Activated CD4-positive, alpha-beta T cell treated with anti-CD3 and anti-CD28 coated beads, Interleukin-2, amount 50 U/mL, for 24 hours (primary cell): ENCODE data around the gene BTRC.
"Not testable (repeated sequence)": the region's sequence is repeated elsewhere in the genome, so short reads cannot be mapped to it uniquely, and the experiment has no call there.

ENCODE experiments used
- DNase-seq, 2 donors: peaks; one replicate each; pipeline ENCODE4 v3.0.0-alpha.2; 2020; ENCODE audit warnings: low read depth in 1 of 2, low spot score in 1 of 2

The BTRC gene

DNA sequence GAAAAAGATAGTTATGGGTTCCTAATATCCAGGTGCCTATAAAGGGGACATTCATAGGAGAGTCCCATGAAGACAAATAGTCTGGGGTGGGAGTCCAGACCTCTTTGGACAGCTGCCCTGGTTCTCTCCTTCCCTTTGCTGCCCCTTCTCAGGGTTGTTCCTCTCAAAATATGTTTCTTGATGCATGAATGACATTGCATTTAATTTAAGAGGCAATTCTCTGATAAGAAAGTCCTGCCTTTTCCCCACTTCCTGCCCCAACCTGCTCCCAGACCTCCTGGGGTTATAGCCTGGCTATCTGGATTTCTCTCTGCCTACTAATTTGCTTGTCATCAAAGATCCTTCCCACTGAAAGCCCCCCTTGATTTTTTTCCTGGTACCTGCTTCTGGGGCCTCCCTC lies 12.5 kb upstream of the BTRC start:
- no peak for DNase-seq

DNA sequence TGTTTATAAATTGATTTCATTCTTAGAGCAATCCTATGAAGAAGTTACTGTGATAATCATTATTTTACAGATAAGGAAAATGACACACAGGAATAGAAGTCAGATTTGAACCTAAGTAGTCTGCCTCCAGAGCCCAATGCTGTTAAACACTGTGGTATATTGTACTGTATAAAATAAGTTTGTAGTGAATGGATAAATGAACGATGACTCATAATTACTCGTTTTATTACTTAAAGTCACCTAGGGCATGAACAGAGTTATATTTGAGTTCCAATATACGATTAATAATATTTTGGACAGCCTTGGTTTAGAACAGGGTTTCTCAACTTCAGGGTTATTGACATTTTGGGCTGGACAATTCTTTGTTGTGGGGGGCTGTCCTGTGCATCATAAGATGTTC lies 7.8 kb upstream of the BTRC start:
- DNase-seq: no peak

DNA sequence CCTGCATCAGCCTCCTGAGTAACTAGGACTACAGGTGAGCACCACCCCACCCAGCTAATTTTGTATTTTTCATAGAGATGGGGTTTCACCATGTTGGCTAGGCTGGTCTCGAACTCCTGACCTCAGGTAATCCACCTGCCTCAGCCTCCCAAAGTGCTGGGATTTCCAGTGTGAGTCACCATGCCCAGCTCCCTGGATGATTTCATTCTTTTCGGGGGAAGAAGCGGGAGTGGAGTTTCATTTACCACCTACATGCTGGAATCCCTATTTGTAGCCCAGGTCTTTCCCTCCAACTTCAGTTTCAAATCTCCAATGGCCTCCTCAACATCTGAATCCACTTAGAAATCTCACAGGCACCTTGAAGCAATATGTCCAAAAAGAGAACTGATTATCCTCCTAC lies 2.9 kb upstream of the BTRC start:
- DNase-seq: no peak

DNA sequence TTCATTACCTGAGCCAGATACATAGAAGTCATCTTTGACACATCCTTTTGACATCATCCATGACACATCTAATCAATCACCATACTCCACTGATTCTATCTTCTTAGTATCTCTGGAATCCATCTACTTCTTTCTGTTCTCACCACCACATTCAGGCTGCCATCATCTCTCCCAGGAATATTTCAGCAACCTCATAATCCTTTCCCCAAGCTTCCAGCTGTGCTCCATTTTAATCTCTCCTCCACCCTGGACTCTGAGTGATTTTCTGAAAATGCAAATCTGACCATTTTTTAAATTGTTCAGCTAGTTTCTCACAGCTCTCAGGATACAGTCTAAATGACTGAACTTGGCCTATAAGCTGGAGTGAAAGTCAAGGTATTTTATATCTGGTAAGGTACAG lies 2.5 kb upstream of the BTRC start:
- DNase-seq: no peak

DNA sequence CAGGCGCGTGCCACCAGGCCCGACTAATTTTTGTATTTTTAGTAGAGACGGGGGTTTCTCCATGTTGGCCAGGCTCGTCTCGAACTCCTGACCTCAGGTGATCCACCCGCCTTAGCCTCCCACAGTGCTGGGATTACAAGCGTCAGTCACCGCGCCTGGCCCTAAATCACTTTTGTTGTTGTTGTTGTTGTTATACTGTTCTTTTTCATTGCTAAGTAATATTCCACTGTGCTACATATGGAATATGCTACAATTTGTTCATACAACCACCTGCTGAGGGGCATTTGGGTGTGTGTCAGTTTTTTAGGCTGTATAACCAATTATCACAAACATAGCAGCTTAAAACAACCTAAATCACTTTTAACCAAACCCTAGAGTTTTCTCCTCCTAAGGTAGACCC lies 1.1 kb upstream of the BTRC start:
- not testable (repeated sequence) for DNase-seq

DNA sequence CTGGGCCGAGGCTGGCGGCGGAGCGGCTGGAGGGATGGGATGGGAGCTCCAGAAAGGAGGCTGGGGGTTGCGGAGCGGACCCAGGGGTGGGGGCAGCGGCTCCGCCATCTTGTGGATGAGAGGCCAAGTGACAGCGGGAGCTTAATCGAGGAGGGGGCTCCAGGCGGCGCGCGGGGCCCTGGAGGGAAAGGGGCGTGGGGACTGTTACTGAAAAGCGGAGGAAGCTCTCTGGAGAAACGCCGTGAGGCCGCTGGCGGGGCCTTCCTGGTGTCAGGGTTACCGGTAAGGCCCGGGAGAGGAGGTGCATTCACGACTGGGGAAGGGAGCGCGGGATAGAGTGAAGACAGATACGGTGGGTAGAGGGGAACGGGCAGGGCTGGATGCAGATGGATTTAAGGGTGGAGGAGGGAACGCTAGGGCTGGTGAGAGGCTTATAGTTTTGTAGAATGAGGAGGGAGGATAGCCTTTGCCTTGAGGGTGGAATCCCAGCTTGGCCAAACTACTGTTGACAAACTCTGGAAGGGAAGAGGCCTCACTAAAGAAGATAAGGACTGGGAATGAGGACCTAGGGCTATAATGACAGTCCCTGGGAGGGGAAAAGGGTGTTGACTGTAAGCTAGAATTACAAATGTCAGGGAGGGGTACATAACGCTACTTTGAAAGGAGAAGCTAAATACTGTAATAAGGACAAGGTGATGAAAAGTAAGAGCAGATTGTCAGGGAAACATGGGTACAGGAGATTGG lies 535 bp downstream of the BTRC start:
- peak; percentile 20 to 35 for DNase-seq

DNA sequence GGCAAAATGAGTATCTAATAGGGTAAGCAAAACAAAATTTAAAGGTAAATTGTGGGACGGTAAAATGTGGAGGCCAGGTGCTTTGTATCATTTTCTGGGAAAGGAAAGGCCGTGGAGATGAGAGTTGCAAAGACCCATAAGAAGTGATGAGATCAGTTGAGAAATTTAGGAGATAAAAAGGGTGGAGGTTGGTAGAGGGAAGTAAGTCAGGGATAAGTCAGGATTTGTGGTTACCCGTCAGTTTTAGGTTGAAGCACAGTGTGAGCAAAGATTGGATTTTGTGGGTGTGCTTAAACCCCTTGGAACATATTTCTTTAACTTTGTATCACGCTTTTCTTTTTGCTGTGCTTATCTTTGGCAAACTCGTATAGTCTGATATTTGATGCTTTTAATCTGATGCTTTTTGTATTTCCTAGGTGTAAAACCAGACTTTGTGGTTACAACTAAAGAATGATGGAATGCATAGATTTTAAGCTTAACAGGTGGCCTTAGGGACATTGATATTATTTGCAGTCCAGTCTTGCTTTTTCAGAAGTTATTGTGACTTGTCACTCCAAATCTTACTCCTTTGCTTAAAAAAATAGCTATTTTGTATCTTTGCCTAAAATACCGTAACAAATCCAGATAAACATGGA lies 1.2 kb downstream of the BTRC start:
- no peak for DNase-seq

DNA sequence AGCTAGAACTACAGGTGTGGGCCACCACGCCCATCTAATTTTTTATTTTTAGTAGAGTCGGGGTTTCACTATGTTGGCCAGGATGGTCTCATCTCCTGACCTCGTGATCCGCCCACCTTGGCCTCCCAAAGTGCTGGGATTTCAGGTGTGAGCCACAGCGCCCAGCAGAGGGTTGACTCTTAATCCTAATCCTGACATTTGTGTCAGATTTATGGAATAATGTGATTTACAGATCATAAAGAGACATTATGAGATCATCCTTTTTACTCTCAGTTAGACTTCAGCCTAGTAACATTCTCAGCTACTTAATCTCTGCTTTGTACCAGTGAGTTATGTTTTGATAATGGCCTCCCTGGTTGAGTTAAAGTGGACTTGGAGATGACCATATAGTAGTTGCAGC lies 2.2 kb downstream of the BTRC start:
- DNase-seq: no peak

DNA sequence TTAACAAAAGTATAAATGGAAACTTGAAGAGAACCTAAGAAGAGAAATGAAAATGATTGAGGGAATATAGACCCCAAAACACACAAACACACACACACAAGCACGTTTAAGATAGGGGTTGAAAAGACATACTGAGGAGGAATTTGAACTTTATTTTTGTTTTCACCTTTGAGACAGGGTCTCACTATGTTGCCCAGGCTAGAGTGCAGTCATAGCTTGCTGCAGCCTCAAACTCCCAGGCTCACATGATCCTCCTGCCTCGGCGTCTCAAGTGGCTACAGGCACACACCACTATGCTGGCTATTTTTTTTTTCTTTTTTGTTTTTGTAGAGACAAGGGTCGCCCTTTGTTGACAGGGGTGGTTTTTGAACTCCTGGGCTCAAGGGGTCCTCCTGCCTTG lies 4.0 kb downstream of the BTRC start:
- no peak for DNase-seq

DNA sequence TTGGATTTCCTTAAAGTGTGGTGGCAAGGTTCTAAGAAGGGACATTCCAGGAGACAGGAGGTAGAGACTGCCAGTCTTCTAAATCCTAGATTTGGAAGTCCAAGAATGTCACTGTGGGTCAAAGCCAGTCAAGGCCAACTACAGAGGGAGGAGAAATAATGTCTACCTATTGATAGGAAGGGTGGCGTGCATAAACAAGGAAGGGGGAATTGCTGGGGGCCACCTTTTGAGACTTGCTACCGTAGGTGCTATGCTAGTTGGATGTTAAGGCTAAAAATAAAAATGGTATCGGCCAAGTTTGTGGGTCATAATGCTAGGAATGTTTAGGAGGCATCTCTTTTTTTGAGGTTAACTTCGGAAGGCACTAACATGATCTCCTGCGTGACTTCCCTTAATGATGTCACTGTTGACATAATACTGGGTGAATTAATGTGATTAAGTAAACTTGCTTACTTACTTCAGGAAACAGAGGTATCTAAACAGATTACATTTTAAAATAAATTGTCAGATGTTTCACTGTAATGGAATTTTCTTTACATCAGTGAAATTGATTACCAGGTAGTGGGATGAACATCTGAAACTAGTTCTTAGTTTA lies 4.8 kb downstream of the BTRC start:
- DNase-seq: no peak

DNA sequence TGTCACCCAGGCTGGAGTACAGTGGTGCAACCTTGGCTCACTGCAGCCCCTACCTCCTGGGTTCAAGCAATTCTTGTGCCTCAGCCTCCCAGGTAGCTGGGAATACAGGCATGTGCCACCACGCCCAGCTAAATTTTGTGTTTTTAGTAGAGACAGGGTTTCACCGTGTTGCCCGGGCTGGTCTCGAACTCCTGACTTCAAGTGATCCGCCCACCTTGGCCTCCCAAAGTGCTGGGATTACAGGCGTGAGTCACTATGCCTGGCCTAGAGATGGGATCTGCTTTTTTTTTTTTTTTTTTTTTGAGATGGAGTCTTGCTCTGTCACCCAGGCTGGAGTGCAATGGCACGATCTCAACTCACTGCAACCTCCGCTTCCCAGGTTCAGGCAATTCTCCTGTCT lies 6.1 kb downstream of the BTRC start:
- not testable (repeated sequence) for DNase-seq

DNA sequence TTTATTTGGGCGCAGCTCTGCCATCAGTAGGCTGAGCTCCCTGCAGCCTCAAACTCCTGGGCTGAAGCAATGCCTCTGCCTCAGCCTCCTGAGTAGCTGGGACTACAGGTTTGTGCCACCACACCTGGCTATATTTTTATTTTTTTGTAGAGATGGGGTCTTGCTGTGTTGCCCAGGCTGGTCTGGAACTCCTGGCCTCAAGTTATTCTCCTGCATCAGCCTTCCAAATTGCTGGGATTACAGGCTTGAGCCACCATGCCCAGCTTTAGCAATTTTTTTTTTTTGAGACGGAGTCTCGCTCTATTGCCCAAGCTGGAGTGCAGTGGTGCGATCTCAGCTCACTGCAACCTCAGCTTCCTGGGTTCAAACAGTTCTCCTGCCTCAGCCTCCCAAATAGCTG lies 6.9 kb downstream of the BTRC start:
- not testable (repeated sequence) for DNase-seq

DNA sequence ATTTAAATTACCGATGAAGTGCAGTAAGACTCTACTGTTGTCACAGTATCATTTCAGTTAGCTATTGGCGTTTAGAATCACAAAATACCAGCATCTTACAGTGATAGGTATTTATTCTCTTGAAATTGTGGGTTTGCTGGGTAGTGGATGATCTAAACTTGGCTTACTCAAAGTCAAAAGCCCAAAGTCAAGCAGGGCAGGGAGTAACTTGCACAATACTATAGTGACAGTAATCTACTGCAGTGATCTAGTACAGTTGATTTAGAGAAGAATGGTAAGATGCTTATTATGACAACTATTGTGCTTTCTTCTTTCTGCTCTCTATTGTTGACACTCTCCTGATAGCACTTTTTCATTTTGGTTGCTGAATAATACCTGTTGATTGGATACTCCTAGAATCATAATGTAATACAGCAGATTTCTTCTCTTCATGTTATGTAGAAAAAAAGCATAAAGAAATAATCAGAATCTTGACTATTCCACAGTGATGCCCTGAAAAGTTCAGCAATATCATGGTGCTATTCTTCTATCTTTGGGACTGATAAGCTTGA lies 10.0 kb downstream of the BTRC start:
- DNase-seq: no peak

DNA sequence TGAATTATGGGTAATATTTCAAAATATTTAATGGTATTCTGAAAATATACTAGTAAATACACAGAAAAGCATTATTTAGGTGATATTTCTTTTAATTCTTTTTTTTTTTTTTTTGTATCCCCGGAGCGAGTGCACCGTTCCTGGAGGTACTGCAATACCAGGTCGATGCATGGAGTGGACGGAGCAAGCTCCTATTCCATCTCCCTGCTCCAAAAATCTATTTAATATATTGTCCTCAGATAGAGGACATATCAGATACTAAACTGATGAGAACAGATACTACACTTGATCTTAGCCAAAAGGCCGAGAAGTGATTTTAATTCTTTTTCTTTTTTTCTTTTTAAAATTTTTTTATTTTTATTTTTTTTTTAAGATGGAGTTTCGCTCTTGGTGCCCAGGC lies 10.8 kb downstream of the BTRC start:
- no peak for DNase-seq

DNA sequence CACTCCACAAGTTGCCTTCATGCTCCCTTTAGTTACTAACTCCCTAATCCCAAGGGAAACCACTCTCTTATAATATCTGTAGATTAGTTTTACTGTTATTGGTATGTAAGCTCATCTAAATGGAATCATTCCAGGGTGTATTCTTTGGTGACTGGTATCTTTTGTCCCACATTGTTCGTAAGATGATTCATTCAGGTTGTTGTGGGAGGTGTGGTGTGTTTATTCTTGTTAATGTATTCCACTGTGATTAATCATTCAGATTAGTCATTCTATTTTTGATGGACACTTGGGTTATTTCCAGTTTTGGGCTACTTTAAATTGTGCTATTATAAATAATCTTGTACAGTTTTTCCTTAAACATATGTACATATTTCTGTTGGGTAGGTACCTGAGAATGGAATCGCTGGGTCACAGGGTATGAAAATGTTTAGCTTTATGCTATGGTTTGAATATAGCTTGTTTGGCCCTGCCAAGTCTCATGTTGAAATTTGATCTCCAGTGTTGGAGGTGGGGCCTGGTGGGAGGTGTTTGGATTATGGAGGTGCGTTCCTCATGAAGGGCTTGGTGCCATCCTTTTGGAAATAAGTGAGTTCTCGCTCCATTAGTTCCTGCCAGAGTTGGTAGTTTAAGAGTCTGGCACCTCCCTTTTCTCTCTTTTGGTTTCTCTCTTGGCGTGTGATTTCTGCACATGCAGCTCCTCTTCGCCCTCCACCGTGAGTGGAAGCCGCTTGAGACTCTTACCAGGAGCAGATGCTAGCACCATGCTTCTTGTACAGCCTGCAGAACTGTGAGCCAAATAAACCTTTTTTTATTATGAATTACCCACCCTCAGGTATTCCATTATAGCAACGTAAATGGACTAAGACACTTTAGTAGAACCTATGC lies 13.8 kb downstream of the BTRC start:
- no peak for DNase-seq

DNA sequence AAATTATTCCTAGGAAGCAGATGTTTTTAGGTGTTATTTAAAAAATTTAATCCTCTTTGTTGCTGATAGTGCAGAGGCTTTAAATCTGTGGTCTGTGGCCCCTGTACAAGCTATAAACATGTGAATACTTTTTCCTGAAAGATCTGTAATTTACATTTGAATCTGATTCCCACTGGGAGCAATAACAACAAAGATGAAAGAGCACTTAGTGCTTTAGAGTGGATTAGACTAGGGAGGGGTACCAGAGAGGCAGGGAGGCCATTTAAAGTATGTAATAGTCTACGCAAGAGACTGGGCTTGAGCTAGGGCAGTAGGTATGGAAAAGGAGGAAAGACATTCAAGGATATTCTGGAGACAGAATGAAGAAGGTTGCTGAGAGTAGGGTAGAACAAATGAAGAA lies 19.1 kb downstream of the BTRC start:
- no peak for DNase-seq

DNA sequence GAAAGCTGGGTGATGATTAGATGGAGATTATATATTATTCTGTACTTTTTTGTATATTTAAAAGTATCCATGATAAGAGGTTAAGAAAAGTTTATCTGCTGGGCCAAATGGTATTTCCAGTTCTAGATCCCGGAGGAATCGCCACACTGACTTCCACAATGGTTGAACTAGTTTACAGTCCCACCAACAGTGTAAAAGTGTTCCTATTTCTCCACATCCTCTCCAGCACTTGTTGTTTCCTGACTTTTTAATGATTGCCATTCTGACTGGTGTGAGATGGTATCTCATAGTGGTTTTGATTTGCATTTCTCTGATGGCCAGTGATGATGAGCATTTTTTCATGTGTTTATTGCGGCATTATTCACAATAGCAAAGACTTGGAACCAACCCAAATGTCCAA lies 20.0 kb downstream of the BTRC start:
- DNase-seq: not testable (repeated sequence)

DNA sequence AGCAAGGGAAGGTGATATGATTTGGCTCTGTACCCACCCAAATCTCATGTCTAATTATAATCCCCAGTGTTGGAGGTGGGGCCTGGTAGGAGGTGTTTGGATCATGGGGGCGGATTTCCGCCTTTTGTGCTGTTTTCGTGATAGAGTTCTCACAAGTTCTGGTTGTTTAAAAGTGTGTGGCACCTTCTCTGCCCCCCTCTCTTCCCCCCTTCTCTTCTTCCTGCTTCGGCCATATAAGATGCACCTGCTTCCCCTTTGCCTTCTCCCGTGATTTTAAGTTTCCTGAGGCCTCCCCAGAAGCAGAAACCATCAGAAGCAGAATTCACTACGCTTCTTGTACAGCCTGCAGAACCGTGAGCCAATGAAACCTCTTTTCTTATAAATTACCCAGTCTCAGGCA lies 21.1 kb downstream of the BTRC start:
- no peak for DNase-seq

DNA sequence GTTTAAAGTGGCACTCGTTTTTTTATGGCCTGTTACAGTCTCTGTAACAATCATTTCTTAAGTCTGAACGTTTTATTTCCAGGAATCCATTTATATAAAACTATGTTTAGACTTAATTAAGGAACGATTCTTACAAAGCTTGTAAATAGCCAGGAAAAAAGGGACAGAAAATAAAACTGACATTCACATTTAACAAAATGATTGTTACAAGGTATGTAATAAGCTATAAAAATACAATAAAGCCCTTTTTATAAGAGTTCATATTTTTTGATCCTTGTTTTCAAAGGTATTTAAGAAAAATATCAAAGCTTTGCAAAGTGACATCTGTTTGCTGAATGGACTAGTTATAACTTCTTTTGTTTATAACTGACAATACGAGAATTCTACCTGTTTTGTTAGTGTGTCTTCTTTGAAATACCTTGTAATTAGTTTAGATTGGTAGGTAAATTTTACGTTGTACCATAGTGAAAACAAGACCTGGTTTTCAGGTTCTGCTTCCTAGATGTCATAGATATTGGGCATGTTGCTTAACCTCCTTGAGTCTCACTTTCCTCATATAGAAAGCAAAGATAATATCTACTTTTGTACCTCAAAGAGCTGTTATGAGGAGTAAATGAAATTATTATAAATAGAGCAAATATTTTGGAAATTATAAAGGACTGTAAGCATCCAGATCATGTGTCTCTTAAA lies 25.8 kb downstream of the BTRC start:
- no peak for DNase-seq

DNA sequence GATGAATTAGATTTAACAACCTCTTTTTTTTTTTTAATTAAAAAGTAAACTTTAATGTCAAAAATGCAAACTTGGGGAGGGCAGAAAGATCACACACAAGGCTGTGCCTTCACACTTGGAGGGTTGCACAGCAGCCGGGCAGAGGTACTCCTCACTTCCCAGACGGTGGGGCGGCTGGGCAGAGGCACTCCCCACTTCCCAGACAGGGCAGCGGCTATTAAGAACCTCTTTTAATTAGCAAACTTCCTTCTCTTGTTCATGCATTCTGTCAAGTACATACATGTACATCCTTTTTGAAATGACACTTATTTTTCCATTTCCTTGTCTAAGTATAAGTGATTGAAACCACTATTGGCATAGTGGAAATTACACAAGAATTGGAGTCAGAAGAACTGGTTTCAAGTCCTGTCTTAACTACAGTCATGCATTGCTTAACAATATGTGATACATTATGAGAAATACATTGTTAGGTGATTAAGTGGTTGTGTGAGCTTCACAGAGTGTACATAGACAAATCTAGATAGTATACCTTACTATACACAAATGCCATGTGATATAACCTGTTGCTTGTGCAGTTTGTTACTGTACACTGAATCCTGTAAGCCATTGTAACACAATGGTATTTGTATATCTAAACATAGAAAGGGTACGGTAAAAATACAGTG lies 26.5 kb downstream of the BTRC start:
- no peak for DNase-seq
